Osteocyte (in vitro differentiated cells): ENCODE measurements around the gene CTSC. TPM values are rescaled to one million over a fixed set of nuclear protein-coding genes. Genes with fewer than 3 reads are reported as not detected.

Experiments used
- DNase-seq: peaks from one replicate; pipeline ENCODE4 v3.0.0; 2021; ENCODE audit warnings: mixed read lengths; ENCODE audit not compliant: unreplicated experiment; ENCODE audit errors: extremely low spot score
- H3K27ac Mint-ChIP-seq: one replicate; pipeline ENCODE4 v1.8.0; 2021; ENCODE audit warnings: mild to moderate bottlenecking, mixed read lengths; ENCODE audit not compliant: unreplicated experiment
- H3K27me3 Mint-ChIP-seq: one replicate; pipeline ENCODE4 v1.8.0; 2021; ENCODE audit warnings: mixed read lengths; ENCODE audit not compliant: unreplicated experiment
- H3K36me3 Mint-ChIP-seq: one replicate; pipeline ENCODE4 v1.8.0; 2021; ENCODE audit warnings: mixed read lengths; ENCODE audit not compliant: unreplicated experiment
- H3K4me1 Mint-ChIP-seq: one replicate; pipeline ENCODE4 v1.8.0; 2021; ENCODE audit warnings: mixed read lengths; ENCODE audit not compliant: unreplicated experiment
- H3K4me3 Mint-ChIP-seq: one replicate; pipeline ENCODE4 v1.8.0; 2021; ENCODE audit warnings: mild to moderate bottlenecking, moderate library complexity, mixed read lengths; ENCODE audit not compliant: unreplicated experiment
- H3K9me3 Mint-ChIP-seq: one replicate; pipeline ENCODE4 v1.8.0; 2021; ENCODE audit warnings: mixed read lengths; ENCODE audit not compliant: unreplicated experiment
- CTCF ChIP-seq: fragments of 200-600 bp; sonication (generic); IDR thresholded peaks from 2 replicates; pipeline ENCODE4 v1.5.0; 2021; ENCODE audit warnings: antibody characterized with exemption, mild to moderate bottlenecking, moderate library complexity
- total RNA-seq: library from RNA; stranded (reverse); gene quantifications from 2 replicates; pipeline ENCODE4 v1.2.1, GENCODE V29; 2021

CTSC gene
- total RNA-seq, 1 donor from 2014 or later: 1.3 TPM

- H3K4me1 Mint-ChIP-seq: peaks cover 2% of the 10 kb centered on the region
- H3K36me3 Mint-ChIP-seq: no peaks in the 10 kb centered on the region
- no peak overlapping the region for H3K4me3 Mint-ChIP-seq
- no peak for TF ChIP-seq CTCF
- H3K9me3 Mint-ChIP-seq: no peaks in the 10 kb centered on the region
- peaks cover 8% of the 10 kb centered on the region for H3K27me3 Mint-ChIP-seq
- DNase-seq: no peak
- H3K27ac Mint-ChIP-seq: no peak overlapping the region
Observed at GRCh38 chr11:88353835-88354496, 16.4 kb upstream of the CTSC start.

- H3K9me3 Mint-ChIP-seq: no peaks in the 10 kb centered on the region
- H3K27me3 Mint-ChIP-seq: peaks cover 8% of the 10 kb centered on the region
- H3K4me3 Mint-ChIP-seq: no peak overlapping the region
- DNase-seq: no peak
- no peak overlapping the region for H3K27ac Mint-ChIP-seq
- no peak for TF ChIP-seq CTCF
- no peaks in the 10 kb centered on the region for H3K36me3 Mint-ChIP-seq
- H3K4me1 Mint-ChIP-seq: peaks cover 2% of the 10 kb centered on the region
Observed at GRCh38 chr11:88353386-88353785, 15.8 kb upstream of the CTSC start.

GRCh38 chr11:88352139-88352538 lies 14.6 kb upstream of the CTSC start:
- DNase-seq: no peak
- no peak overlapping the region for H3K27ac Mint-ChIP-seq
- no peaks in the 10 kb centered on the region for H3K36me3 Mint-ChIP-seq
- peaks cover under 1% of the 10 kb centered on the region for H3K4me1 Mint-ChIP-seq
- no peak overlapping the region for H3K4me3 Mint-ChIP-seq
- H3K27me3 Mint-ChIP-seq: peaks cover 8% of the 10 kb centered on the region
- H3K9me3 Mint-ChIP-seq: no peaks in the 10 kb centered on the region
- TF ChIP-seq CTCF: no peak

- Mint-ChIP-seq H3K4me1 (no peaks in the 10 kb centered on the region), H3K36me3 (no peaks in the 10 kb centered on the region), H3K27me3 (peaks cover 6% of the 10 kb centered on the region), H3K4me3 (no peak overlapping the region), H3K27ac (no peak overlapping the region), H3K9me3 (no peaks in the 10 kb centered on the region)
- TF ChIP-seq CTCF: no peak
- no peak for DNase-seq
Observed at GRCh38 chr11:88348870-88349269, 11.3 kb upstream of the CTSC start.

- TF ChIP-seq CTCF: no peak
- Mint-ChIP-seq H3K4me3 (no peak overlapping the region), H3K36me3 (no peaks in the 10 kb centered on the region), H3K9me3 (no peaks in the 10 kb centered on the region), H3K27me3 (peaks cover 6% of the 10 kb centered on the region), H3K27ac (no peak overlapping the region), H3K4me1 (no peaks in the 10 kb centered on the region)
- no peak for DNase-seq
Observed at GRCh38 chr11:88345949-88346348, 8.4 kb upstream of the CTSC start.
